Chondrocyte (in vitro differentiated cells): ENCODE data around the gene ATP5PD. TPM values are rescaled to one million over a fixed set of nuclear protein-coding genes. Genes with fewer than 3 reads are reported as not detected.
A peak's percentile ranks its signal among the peaks of the same experiment; 100 is the strongest.

Experiments used
- DNase-seq: peaks from one replicate; pipeline ENCODE4 v3.0.0; 2021; ENCODE audit warnings: mixed read lengths, low spot score
- H3K27ac Mint-ChIP-seq: one replicate; pipeline ENCODE4 v1.8.0; 2021; ENCODE audit warnings: mild to moderate bottlenecking, moderate library complexity, mixed read lengths; ENCODE audit not compliant: unreplicated experiment
- H3K27me3 Mint-ChIP-seq: 2 replicates; pipeline ENCODE4 v1.8.0; 2021; ENCODE audit warnings: low read depth, mixed read lengths
- H3K36me3 Mint-ChIP-seq: 2 replicates; pipeline ENCODE4 v1.8.0; 2021; ENCODE audit warnings: low read depth, mixed read lengths
- H3K4me1 Mint-ChIP-seq: 2 replicates; pipeline ENCODE4 v1.8.0; 2021; ENCODE audit warnings: low read depth, mild to moderate bottlenecking, mixed read lengths
- H3K4me3 Mint-ChIP-seq: one replicate; pipeline ENCODE4 v1.8.0; 2021; ENCODE audit warnings: mild to moderate bottlenecking, moderate library complexity, mixed read lengths; ENCODE audit not compliant: unreplicated experiment
- H3K9me3 Mint-ChIP-seq: 2 replicates; pipeline ENCODE4 v1.8.0; 2021; ENCODE audit warnings: low read depth, mixed read lengths
- CTCF ChIP-seq: fragments of 200-600 bp; sonication (generic); IDR thresholded peaks from 2 replicates; pipeline ENCODE4 v1.5.0; 2021; ENCODE audit warnings: antibody characterized with exemption, mild to moderate bottlenecking, moderate library complexity
- total RNA-seq: library from RNA; stranded (reverse); gene quantifications from 3 replicates; pipeline ENCODE4 v1.2.1, GENCODE V29; 2021

The ATP5PD gene
- total RNA-seq, 1 donor from 2014 or later = 183 TPM

GRCh38 chr17:75067856-75068255 lies 21.1 kb upstream of the ATP5PD start:
- H3K36me3 Mint-ChIP-seq = peaks cover 6% of the 10 kb centered on the region
- H3K27ac Mint-ChIP-seq = no peak overlapping the region
- no peak for TF ChIP-seq CTCF
- H3K27me3 Mint-ChIP-seq = no peaks in the 10 kb centered on the region
- no peak overlapping the region for H3K4me3 Mint-ChIP-seq
- H3K4me1 Mint-ChIP-seq = peaks cover 7% of the 10 kb centered on the region
- no peaks in the 10 kb centered on the region for H3K9me3 Mint-ChIP-seq
- peak; percentile 9 for DNase-seq

GRCh38 chr17:75065562-75066151 lies 18.9 kb upstream of the ATP5PD start:
- no peak for DNase-seq
- Mint-ChIP-seq H3K36me3 (peaks cover 19% of the 10 kb centered on the region), H3K27me3 (no peaks in the 10 kb centered on the region), H3K4me3 (no peak overlapping the region), H3K9me3 (no peaks in the 10 kb centered on the region), H3K27ac (no peak overlapping the region), H3K4me1 (peaks cover 3% of the 10 kb centered on the region)
- TF ChIP-seq CTCF = no peak

GRCh38 chr17:75064867-75065561 lies 18.2 kb upstream of the ATP5PD start:
- peak; percentile 52 for DNase-seq
- no peak for TF ChIP-seq CTCF
- H3K27ac Mint-ChIP-seq = no peak overlapping the region
- peaks cover 19% of the 10 kb centered on the region for H3K36me3 Mint-ChIP-seq
- no peaks in the 10 kb centered on the region for H3K9me3 Mint-ChIP-seq
- no peaks in the 10 kb centered on the region for H3K27me3 Mint-ChIP-seq
- H3K4me1 Mint-ChIP-seq = peaks cover 6% of the 10 kb centered on the region
- H3K4me3 Mint-ChIP-seq = no peak overlapping the region

- TF ChIP-seq CTCF = no peak
- no peak overlapping the region for H3K27ac Mint-ChIP-seq
- peaks cover 12% of the 10 kb centered on the region for H3K4me1 Mint-ChIP-seq
- DNase-seq = no peak
- H3K9me3 Mint-ChIP-seq = no peaks in the 10 kb centered on the region
- H3K27me3 Mint-ChIP-seq = no peaks in the 10 kb centered on the region
- H3K4me3 Mint-ChIP-seq = no peak overlapping the region
- peaks cover 19% of the 10 kb centered on the region for H3K36me3 Mint-ChIP-seq
Observed at GRCh38 chr17:75064460-75064859, 17.7 kb upstream of the ATP5PD start.

GRCh38 chr17:75064040-75064439 lies 17.3 kb upstream of the ATP5PD start:
- H3K27me3 Mint-ChIP-seq = no peaks in the 10 kb centered on the region
- no peak overlapping the region for H3K27ac Mint-ChIP-seq

More at GRCh38 chr17:75064040-75064439, 17.3 kb upstream of the ATP5PD start:
- H3K4me3 Mint-ChIP-seq = no peak overlapping the region
- no peak for TF ChIP-seq CTCF
- peaks cover 14% of the 10 kb centered on the region for H3K4me1 Mint-ChIP-seq
- DNase-seq = peak; percentile 61
- peaks cover 19% of the 10 kb centered on the region for H3K36me3 Mint-ChIP-seq
- no peaks in the 10 kb centered on the region for H3K9me3 Mint-ChIP-seq
